Hematopoietic multipotent progenitor cell treated with erythropoietin and hydrocortisone succinate and interleukin-3 and kit ligand, for 6 days (in vitro differentiated cells): ENCODE measurements around the gene CBX1.

Experiments
- DNase-seq: peaks from one replicate; pipeline ENCODE4 v3.0.0-alpha.2; 2015

CBX1 gene

DNA sequence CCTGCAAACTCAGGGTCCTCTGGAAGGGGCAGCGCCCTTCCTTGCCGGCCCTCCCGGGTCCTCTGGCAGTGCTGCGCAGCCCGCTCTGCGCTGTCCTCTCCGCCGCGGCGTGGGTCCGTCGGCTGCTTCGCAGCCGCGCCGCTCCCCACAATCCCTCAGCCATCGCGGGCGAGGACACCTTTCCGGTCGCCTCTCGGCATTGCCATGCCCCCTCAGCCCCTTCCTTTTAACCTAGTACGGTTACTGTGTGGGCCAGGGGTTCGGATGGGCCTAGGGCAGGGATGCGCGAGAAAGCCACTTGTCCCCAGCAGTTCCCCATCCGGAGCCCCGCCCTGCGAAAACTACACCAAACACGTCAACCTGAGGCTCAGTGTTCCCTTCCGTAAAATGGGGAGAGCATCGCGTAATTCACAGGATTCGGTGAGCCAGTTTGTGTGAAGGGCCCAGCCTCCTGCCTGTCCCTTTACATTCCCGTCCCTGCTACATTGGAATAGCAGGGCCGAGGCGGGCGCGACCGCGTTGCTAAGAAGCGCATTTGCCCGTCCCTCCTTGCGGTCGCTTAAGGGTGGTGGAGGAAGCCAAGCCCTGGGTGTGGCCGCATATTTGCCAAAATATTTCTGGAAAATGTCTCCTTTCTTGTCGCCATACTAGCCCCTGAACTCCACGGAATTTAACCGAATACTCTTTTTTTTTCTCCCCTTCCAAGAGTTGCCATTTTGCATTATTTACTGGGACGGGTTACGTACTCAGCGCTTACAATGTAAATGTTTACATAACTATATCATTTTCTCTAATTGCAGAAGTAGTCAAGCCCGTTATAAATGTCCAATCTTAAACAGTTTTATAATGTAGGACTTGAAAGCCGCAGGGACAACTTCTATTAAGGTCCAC is 76.9 kb downstream of the CBX1 start:
- peak; percentile 95 for DNase-seq

GRCh38 chr17:48023400-48024148 is 77.7 kb downstream of the CBX1 start:
- DNase-seq = peak; percentile 94

- no peak for DNase-seq
Observed at GRCh38 chr17:48022901-48023300, 78.4 kb downstream of the CBX1 start.

- DNase-seq = no peak
Observed at GRCh38 chr17:48021934-48022333, 79.3 kb downstream of the CBX1 start.
